HCT116 (cell line): ENCODE results near the gene GALK1. TPM values are rescaled to one million over a fixed set of nuclear protein-coding genes. Genes with fewer than 3 reads are reported as not detected.

ENCODE experiments used
- ATAC-seq: fragments of 200-7000 bp; cut with Tn5 transposase; 2 replicates; pipeline ENCODE4 v1.9.1; 2020; ENCODE audit warnings: mild to moderate bottlenecking, moderate library complexity
- BruUV-seq: library from RNA; stranded (reverse); fragments of 400-500 nt; replicated peaks from 2 replicates; lab custom pipeline; 2021; lab: Mats Ljungman, UMichigan
- CTCF ChIA-PET: fragments of 300-600 bp; sonication (Branson Sonifier 250); formaldehyde crosslinking; loops from one replicate; lab custom pipeline; 2021; ENCODE audit warnings: antibody characterized with exemption; lab: Charles Lee
- POLR2A ChIA-PET: fragments of 300-600, 350-600 bp; sonication (Branson Sonifier 250); formaldehyde crosslinking; loops from one replicate; lab custom pipeline; 2021; ENCODE audit warnings: antibody characterized with exemption; lab: Charles Lee
- RAD21 ChIA-PET, 2 experiments: fragments of 300-600 bp; sonication (Branson Sonifier 250); formaldehyde crosslinking; loops; one replicate each; lab custom pipeline; 2023; ENCODE audit warnings: low total read pairs in 2 of 2; ENCODE audit not compliant: uncharacterized antibody in 2 of 2, unreplicated experiment in 2 of 2, low non-redundant PET in 1 of 2; lab: Charles Lee
- DNase-seq: peaks from one replicate; pipeline ENCODE4 v3.0.0-alpha.2; 2010; ENCODE audit warnings: low read depth, low spot score
- H2AFZ ChIP-seq: fragments of 200-600 bp; shearing (Covaris generic), sonication (generic); 2 replicates; pipeline ENCODE4 v1.6.1; 2017; ENCODE audit warnings: low read depth, mixed run types, mixed read lengths, antibody characterized with exemption, low read length; ENCODE audit not compliant: poor library complexity, severe bottlenecking
- H3K27ac ChIP-seq: 2 replicates; pipeline ENCODE4 v1.5.1; 2012; ENCODE audit warnings: low read depth, low read length
- H3K27me3 ChIP-seq: fragments of 200-600 bp; sonication (generic); 2 replicates; pipeline ENCODE4 v1.6.1; 2016; ENCODE audit warnings: mixed run types, low read length, mixed read lengths; ENCODE audit not compliant: insufficient read depth
- H3K36me3 ChIP-seq, 2 experiments: fragments of 200-500 bp in 1 of 2; fragments of 200-600 bp in 1 of 2; sonication (Bioruptor generic) in 1 of 2; sonication (generic) in 1 of 2; 2 replicates each; pipeline versions ENCODE4 v1.5.1 to v1.6.1; 2014 to 2016; ENCODE audit warnings: low read length in 2 of 2, inconsistent platforms in 1 of 2, mixed read lengths in 1 of 2, mixed run types in 1 of 2; ENCODE audit not compliant: insufficient read depth in 2 of 2, control insufficient read depth in 1 of 2
- H3K4me1 ChIP-seq, 2 experiments: fragments of 200-600 bp in 1 of 2; sonication (generic) in 1 of 2; 2 replicates each; pipeline versions ENCODE4 v1.5.1 to v1.6.1; 2012 to 2017; ENCODE audit warnings: low read length in 2 of 2, inconsistent platforms in 1 of 2, mild to moderate bottlenecking in 1 of 2, mixed read lengths in 1 of 2, mixed run types in 1 of 2, moderate library complexity in 1 of 2; ENCODE audit not compliant: insufficient read depth in 2 of 2, control insufficient read depth in 1 of 2
- H3K4me2 ChIP-seq: fragments of 200-600 bp; sonication (generic); 2 replicates; pipeline ENCODE4 v1.6.1; 2017; ENCODE audit warnings: mixed run types, low read length, mixed read lengths
- H3K4me3 ChIP-seq, 2 experiments: fragments of 200-600 bp in 1 of 2; sonication (generic) in 1 of 2; replicated peaks in 1 of 2; 2 replicates each; pipeline ENCODE4 v1.5.1; 2011 to 2016; ENCODE audit warnings: low read length in 2 of 2, control low read depth in 1 of 2, low read depth in 1 of 2, mild to moderate bottlenecking in 1 of 2, mixed read lengths in 1 of 2, mixed run types in 1 of 2
- H3K79me2 ChIP-seq: fragments of 200-600 bp; sonication (generic); 2 replicates; pipeline ENCODE4 v1.6.1; 2017; ENCODE audit warnings: mild to moderate bottlenecking, mixed run types, low read length, moderate library complexity, mixed read lengths; ENCODE audit not compliant: insufficient read depth
- H3K9ac ChIP-seq: fragments of 200-600 bp; sonication (generic); 2 replicates; pipeline ENCODE4 v1.6.1; 2016; ENCODE audit warnings: low read length, mixed read lengths
- H3K9me2 ChIP-seq: fragments of 200-600 bp; sonication (generic), shearing (Covaris generic); 2 replicates; pipeline ENCODE4 v1.6.1; 2017; ENCODE audit warnings: mixed run types, mild to moderate bottlenecking, moderate library complexity; ENCODE audit not compliant: insufficient read depth
- H3K9me3 ChIP-seq, 2 experiments: fragments of 200-500 bp in 1 of 2; fragments of 200-600 bp in 1 of 2; sonication (Bioruptor generic) in 1 of 2; sonication (generic) in 1 of 2; 2 replicates each; pipeline ENCODE4 v1.6.1; 2014 to 2017; ENCODE audit warnings: low read length in 2 of 2, mixed read lengths in 2 of 2, inconsistent platforms in 1 of 2, low read depth in 1 of 2, mild to moderate bottlenecking in 1 of 2, mixed run types in 1 of 2, moderate library complexity in 1 of 2; ENCODE audit not compliant: control insufficient read depth in 1 of 2, insufficient read depth in 1 of 2
- H4K20me1 ChIP-seq: fragments of 200-600 bp; sonication (generic), shearing (Covaris generic); 2 replicates; pipeline ENCODE4 v1.6.1; 2017; ENCODE audit warnings: mixed run types, mild to moderate bottlenecking, moderate library complexity; ENCODE audit not compliant: insufficient read depth
- ATF3 ChIP-seq: IDR thresholded peaks from 2 replicates; pipeline ENCODE4 v1.6.1; 2012
- CBX3 ChIP-seq: IDR thresholded peaks from 2 replicates; pipeline ENCODE4 v1.6.1; 2012; ENCODE audit warnings: low read depth
- ELF1 ChIP-seq: IDR thresholded peaks from 2 replicates; pipeline ENCODE4 v1.6.1; 2012; ENCODE audit warnings: low read depth, borderline replicate concordance
- EZH2 ChIP-seq: fragments of 200-600 bp; sonication (generic); IDR thresholded peaks from 2 replicates; pipeline ENCODE4 v1.6.1; 2017; ENCODE audit warnings: antibody characterized with exemption, mixed run types
- EZH2phosphoT487 ChIP-seq: fragments of 200-600 bp; IDR thresholded peaks from 2 replicates; pipeline ENCODE4 v1.6.1; 2018; ENCODE audit warnings: antibody characterized with exemption, borderline replicate concordance
- MAX ChIP-seq: IDR thresholded peaks from 2 replicates; pipeline ENCODE4 v1.6.1; 2012
- POLR2A ChIP-seq: IDR thresholded peaks from 2 replicates; pipeline ENCODE4 v1.7.0; 2011; ENCODE audit warnings: borderline replicate concordance; ENCODE audit not compliant: insufficient read depth, insufficient read length; ENCODE audit errors: extremely low read depth
- REST ChIP-seq: IDR thresholded peaks from 2 replicates; pipeline ENCODE4 v1.6.1; 2012; ENCODE audit warnings: low read depth
- SIN3A ChIP-seq: IDR thresholded peaks from 2 replicates; pipeline ENCODE4 v1.6.1; 2012; ENCODE audit warnings: low read depth
- SRF ChIP-seq: IDR thresholded peaks from 2 replicates; pipeline ENCODE4 v1.6.1; 2012; ENCODE audit warnings: low read depth
- ZFX ChIP-seq: fragments of 450-650 bp; IDR thresholded peaks from 2 replicates; pipeline ENCODE4 v1.6.1; 2017
- intact Hi-C: fragments of 100-400 bp; cut with micrococcal nuclease; formaldehyde crosslinking; loops from 2 replicates; pipeline ENCODE4 v1.10.0; 2022
- total RNA-seq: library from RNA; stranded (reverse); gene quantifications from one replicate; pipeline ENCODE4 v1.2.1, GENCODE V29; 2021; ENCODE audit not compliant: unreplicated experiment

GALK1 gene
- total RNA-seq, 1 experiment from 2014 or later = 57.8 TPM

- Histone ChIP-seq H3K4me3 (peak overlapping the region; percentile 84 to 91), H3K9ac (peak overlapping the region; percentile 89), H3K9me2 (no peaks in the 10 kb centered on the region), H4K20me1 (no peaks in the 10 kb centered on the region), H2AFZ (no peak overlapping the region), H3K36me3 (peaks cover 0 to 8% of the 10 kb centered on the region in 2 experiments; a peak in 1 of 4 replicates), H3K27me3 (no peaks in the 10 kb centered on the region), H3K4me1 (peaks cover 13 to 30% of the 10 kb centered on the region in 2 experiments), H3K9me3 (no peaks in the 10 kb centered on the region), H3K79me2 (0 out of 2 replicates have a peak, but pooled peaks cover 6% of the 10 kb centered on the region), H3K4me2 (peak overlapping the region; percentile 100), H3K27ac (peak overlapping the region; percentile 78)
- no peak for TF ChIP-seq CBX3
- no peak for TF ChIP-seq SRF
- no peak for TF ChIP-seq EZH2
- TF ChIP-seq POLR2A = no peak
- no peak for TF ChIP-seq REST
- TF ChIP-seq EZH2phosphoT487 = no peak
- TF ChIP-seq MAX = no peak
- TF ChIP-seq SIN3A = no peak
- no peak for TF ChIP-seq ZFX
- no peak for TF ChIP-seq ELF1
- TF ChIP-seq ATF3 = no peak
- BruUV-seq = no TSS peak
- no peak for DNase-seq
- ChIA-PET POLR2A (interaction anchor here (0.6 to 4.3 kb wide), 4 partner anchors 13 to 164 kb away, joined by 3 to 74 read pairs (median 33); a partner anchor contains a TSS), CTCF (interaction anchor here (0.5 to 7.9 kb wide), 11 partner anchors 10 to 443 kb away, joined by 3 to 73 read pairs (median 3); partner anchors contain the start of genes SMIM5, TSEN54 and WBP2), RAD21 (no interaction called here)
- intact Hi-C loops = no loop called here
- ATAC-seq = peak; percentile 5
Measured at GRCh38 chr17:75763613-75764416, 1.2 kb downstream of the GALK1 start.
